VCaP (cell line): ENCODE measurements around the gene COL6A2.
"Not testable (repeated sequence)": the region's sequence is repeated elsewhere in the genome, so short reads cannot be mapped to it uniquely, and the experiment has no call there.

Source experiments
- H3K27ac ChIP-seq: fragments of 450-650 bp; 2 replicates; pipeline ENCODE4 v1.5.1; 2017
- CTCF ChIP-seq: fragments of 450-650 bp; conservative IDR thresholded peaks from 2 replicates; pipeline ENCODE4 v1.5.1; 2017; ENCODE audit warnings: mild to moderate bottlenecking, moderate library complexity

COL6A2 gene

GRCh38 chr21:46168238-46168637 is 70.3 kb downstream of the COL6A2 start:
- no peak for TF ChIP-seq CTCF
- no peak overlapping the region for H3K27ac ChIP-seq

DNA sequence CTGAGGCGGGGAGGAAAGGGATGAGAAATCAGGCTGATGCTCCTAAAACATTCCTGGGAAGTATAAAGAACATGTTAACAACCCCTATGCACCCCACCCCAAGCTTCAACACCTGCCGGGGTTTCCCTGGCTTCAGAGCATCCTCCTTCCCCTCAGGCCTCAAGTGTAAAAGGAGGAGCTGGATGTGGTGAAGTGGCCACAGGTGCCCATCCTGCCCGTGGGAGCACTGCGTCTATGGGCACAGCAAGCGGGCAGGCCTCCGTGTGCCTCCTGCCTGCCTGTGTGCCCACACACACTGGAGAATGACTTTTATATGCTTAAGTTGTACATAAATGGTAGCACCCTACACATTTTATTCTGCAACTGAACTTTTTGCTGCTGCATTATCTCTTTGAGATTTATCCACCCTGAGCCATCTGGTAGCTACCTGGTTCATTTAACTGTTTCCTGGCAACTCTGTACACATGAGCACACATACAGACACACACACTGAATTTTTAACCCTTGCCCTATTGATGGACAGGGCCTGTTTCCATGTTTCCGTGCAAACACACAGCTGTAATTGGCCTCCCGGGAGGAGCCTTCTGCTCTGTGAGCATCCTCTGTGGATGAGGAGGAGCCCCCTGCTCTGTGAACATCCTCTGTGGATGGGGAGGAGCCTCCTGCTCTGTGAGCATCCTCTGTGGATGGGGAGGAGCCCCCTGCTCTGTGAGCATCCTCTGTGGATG is 70.9 kb downstream of the COL6A2 start:
- no peak overlapping the region for H3K27ac ChIP-seq
- no peak for TF ChIP-seq CTCF

DNA sequence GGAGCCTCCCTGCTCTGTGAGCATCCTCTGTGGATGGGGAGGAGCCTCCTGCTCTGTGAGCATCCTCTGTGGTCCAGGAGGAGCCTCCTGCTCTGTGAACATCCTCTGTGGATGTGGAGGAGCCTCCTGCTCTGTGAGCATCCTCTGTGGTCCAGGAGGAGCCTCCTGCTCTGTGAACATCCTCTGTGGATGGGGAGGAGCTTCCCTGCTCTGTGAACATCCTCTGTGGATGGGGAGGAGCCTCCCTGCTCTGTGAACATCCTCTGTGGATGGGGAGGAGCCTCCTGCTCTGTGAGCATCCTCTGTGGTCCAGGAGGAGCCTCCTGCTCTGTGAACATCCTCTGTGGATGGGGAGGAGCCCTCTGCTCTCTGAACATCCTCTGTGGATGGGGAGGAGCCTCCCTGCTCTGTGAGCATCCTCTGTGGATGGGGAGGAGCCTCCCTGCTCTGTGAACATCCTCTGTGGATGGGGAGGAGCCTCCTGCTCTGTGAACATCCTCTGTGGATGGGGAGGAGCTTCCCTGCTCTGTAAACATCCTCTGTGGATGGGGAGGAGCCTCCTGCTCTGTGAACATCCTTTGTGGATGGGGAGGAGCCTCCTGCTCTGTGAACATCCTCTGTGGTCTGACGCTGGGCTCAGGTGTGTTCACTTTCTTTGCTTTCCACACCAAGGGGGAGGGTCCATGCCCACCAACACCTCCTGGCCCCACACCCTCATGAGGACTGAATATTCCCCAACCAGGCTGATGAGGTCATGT is 72.7 kb downstream of the COL6A2 start:
- H3K27ac ChIP-seq, result not testable (repeated sequence)

GRCh38 chr21:46171585-46171984 is 73.7 kb downstream of the COL6A2 start:
- TF ChIP-seq CTCF, result no peak

DNA sequence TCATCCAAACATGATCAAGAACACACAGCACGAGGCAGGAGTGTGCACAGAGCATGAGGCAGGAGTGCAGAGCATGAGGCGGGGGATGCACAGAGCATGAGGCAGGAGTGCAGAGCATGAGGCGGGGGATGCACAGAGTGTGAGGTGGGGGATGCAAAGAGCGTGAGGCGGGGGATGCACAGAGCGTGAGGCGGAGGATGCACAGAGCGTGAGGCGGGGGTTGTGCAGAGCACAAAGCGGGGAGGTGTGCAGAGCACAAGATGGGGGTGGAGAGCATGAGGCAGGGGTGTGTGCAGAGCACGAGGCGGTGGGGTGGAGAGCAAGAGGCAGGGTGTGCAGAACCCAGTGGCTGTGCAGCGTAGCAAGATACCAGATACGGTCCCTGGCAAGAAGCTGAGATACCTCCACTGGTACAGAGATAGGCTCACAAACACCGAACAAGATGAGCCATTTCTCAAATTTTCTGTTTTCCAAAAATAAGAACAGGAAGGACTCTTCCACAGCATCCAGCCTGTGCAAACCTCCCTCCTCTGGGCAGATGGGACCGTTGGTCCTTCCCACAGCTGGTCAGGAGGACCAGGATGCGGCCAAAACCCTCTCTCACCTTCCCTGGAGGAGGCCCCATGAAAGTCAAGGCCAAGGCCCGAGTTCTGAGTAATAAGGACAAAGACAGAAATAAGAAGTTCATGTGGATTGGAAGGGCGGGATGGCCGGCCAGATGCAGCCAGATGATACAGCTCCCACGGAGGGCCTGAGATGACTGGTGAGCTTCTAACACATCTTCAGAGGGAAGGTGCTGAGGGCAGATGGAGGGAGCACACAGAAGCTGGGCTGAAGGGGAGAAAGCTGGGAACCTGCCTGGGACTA is 74.3 kb downstream of the COL6A2 start:
- TF ChIP-seq CTCF, result no peak
- H3K27ac ChIP-seq, result no peak overlapping the region

More at GRCh38 chr21:46171585-46171984, 73.7 kb downstream of the COL6A2 start:
- no peak overlapping the region for H3K27ac ChIP-seq

DNA sequence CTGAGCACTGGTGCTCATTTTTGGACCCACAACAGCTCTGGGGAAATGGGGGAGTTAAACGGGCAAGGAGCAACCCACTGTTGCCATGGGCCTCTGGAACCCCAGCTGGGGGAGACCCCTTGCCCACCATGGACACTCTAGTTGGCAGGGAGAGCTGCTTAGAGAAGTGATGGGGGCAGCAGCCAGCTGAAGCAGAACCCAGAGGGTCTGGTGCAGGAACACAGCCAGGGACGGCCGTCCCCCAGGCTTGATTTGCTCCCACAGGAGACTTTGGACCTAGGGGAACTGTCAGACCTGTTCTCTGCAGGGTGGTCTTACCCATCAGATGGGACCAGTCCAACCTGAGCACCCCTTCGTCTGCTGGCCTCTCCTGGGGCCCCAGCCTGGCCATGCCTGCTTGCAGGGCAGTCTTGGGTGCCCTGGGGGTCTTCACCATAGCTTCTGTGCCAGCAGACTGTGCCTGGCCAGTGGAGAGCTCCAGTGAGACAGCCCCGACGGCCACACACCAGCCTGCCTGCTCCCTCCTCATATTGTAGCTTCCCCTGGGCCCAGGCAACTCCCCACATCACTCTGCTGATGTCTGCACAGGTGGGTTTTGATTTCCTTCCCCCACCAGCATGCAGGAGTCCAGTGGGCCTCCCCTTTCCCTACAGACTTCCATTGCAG is 75.1 kb downstream of the COL6A2 start:
- no peak for TF ChIP-seq CTCF
- no peak overlapping the region for H3K27ac ChIP-seq

GRCh38 chr21:46173573-46173972 is 75.7 kb downstream of the COL6A2 start:
- TF ChIP-seq CTCF, result no peak
- H3K27ac ChIP-seq, result no peak overlapping the region

DNA sequence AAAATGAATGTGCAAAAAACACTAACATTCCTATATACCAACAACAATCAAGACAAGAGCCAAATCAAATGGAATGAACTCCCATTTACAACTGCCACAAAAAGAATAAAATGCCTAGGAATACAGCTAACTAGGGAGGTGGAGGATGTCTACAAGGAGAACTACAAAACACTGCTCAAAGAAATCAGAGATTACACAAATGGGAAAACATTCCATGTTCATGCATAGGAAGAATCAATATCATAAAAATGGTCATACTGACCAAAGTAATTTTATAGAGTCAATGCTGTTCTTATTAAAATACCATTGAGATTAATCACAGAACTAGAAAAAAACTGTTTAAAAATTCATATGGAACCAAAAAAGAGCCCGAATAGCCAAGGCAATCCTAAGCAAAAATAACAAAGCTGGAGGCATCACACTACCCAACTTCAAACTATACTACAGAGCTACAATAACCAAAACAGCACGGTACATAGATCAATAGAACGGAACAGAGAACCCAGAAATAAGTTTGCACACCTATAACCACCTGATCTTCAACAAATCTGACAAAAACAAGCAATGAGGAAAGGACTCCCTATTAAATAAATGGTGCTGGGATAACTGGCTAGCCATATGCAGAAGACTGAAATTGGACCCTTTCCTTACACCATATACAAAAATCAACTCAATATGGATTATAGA is 78.7 kb downstream of the COL6A2 start:
- not testable (repeated sequence) for H3K27ac ChIP-seq
